AG08396 (cell line): ENCODE results near the gene NUTM2A.
"Not testable (repeated sequence)": the region's sequence is repeated elsewhere in the genome, so short reads cannot be mapped to it uniquely, and the experiment has no call there.

Experiments
- DNase-seq: peaks from one replicate; pipeline ENCODE4 v3.0.0; 2012; ENCODE audit warnings: low spot score, mixed read lengths

Gene NUTM2A

GRCh38 chr10:87247335-87247734 lies 22.1 kb downstream of the NUTM2A start:
- DNase-seq, result not testable (repeated sequence)

- DNase-seq, result not testable (repeated sequence)
Observed at GRCh38 chr10:87248818-87249353, 23.6 kb downstream of the NUTM2A start.

GRCh38 chr10:87280749-87281392 lies 55.6 kb downstream of the NUTM2A start:
- DNase-seq, result not testable (repeated sequence)
